A549 (cell line): ENCODE results near the gene GLA. TPM values are rescaled to one million over a fixed set of nuclear protein-coding genes. Genes with fewer than 3 reads are reported as not detected.
A peak's percentile ranks its signal among the peaks of the same experiment; 100 is the strongest.

ENCODE experiments used
- ATAC-seq, 2 experiments: fragments of 200-7000 bp in 1 of 2; fragments of >200 bp in 1 of 2; cut with Nextera tagmentation in 1 of 2; cut with Tn5 transposase in 1 of 2; 3 replicates each; pipeline versions ENCODE4 v1.8.0 to v1.9.1; 2018 to 2020; ENCODE audit warnings: mild to moderate bottlenecking in 1 of 2, moderate library complexity in 1 of 2
- CTCF ChIA-PET: fragments of 300-600 bp; sonication (Branson Sonifier 250); formaldehyde crosslinking; extraction: SDS; loops from one replicate; lab custom pipeline; 2021; ENCODE audit warnings: antibody characterized with exemption, inconsistent platforms; lab: Yijun Ruan, JAX
- POLR2A ChIA-PET: fragments of 350-600 bp; formaldehyde crosslinking; extraction: SDS; loops from one replicate; lab custom pipeline; 2021; ENCODE audit warnings: antibody characterized with exemption, inconsistent platforms; lab: Yijun Ruan, JAX
- DNase-seq, 2 experiments: peaks; one replicate each; pipeline versions ENCODE4 v3.0.0 to v3.0.0-alpha.2; 2011 to 2016; ENCODE audit warnings: low read depth in 1 of 2, low spot score in 1 of 2
- FAIRE-seq: peaks from 2 replicates; lab custom pipeline; 2011; peaks lifted over from hg19 to GRCh38; lab: Jason Lieb, UNC
- H3K27ac ChIP-seq, 2 experiments: fragments of >200 bp; sonication (Bioruptor Twin); formaldehyde crosslinking; 3 replicates each; pipeline ENCODE4 v1.5.1; 2016 to 2017
- H3K4me1 ChIP-seq: fragments of >200 bp; sonication (Bioruptor Twin); formaldehyde crosslinking; 3 replicates; pipeline ENCODE4 v1.6.1; 2016
- H3K4me2 ChIP-seq: fragments of >200 bp; sonication (Bioruptor Twin); formaldehyde crosslinking; 3 replicates; pipeline ENCODE4 v1.6.1; 2016
- H3K4me3 ChIP-seq: fragments of >200 bp; sonication (Bioruptor Twin); formaldehyde crosslinking; 3 replicates; pipeline ENCODE4 v1.5.1; 2016
- H3K9me3 ChIP-seq: fragments of >200 bp; sonication (Bioruptor Twin); formaldehyde crosslinking; 3 replicates; pipeline ENCODE4 v1.6.1; 2016
- ATOH8 ChIP-seq: fragments of 250-450 bp; sonication (Bioruptor Pico); IDR thresholded peaks from 2 replicates; pipeline ENCODE4 v1.5.0; 2020; ENCODE audit warnings: low read depth, mild to moderate bottlenecking, moderate library complexity
- BHLHE40 ChIP-seq: IDR thresholded peaks from 2 replicates; pipeline ENCODE4 v1.6.1; 2012; ENCODE audit warnings: low read depth, low read length, inconsistent platforms
- EHF ChIP-seq: fragments of 250-450 bp; sonication (Bioruptor Pico); IDR thresholded peaks from 2 replicates; pipeline ENCODE4 v1.5.0; 2020; ENCODE audit warnings: mild to moderate bottlenecking
- EHMT2 ChIP-seq: fragments of 200-600 bp; sonication (generic); IDR thresholded peaks from 2 replicates; pipeline ENCODE4 v1.6.1; 2016; ENCODE audit warnings: antibody characterized with exemption, low read depth, mild to moderate bottlenecking, moderate library complexity
- ELK1 ChIP-seq: fragments of 150-350 bp; IDR thresholded peaks from 2 replicates; pipeline ENCODE4 v1.6.1; 2014; ENCODE audit warnings: low read depth, mild to moderate bottlenecking, low read length
- HDAC2 ChIP-seq: fragments of 200-600 bp; sonication (generic); IDR thresholded peaks from 2 replicates; pipeline ENCODE4 v1.6.1; 2016
- HES2 ChIP-seq: fragments of >200 bp; sonication (Bioruptor Twin); formaldehyde crosslinking; IDR thresholded peaks from 2 replicates; pipeline ENCODE4 v1.6.1; 2016
- HEYL ChIP-seq: fragments of 250-450 bp; sonication (Bioruptor Pico); IDR thresholded peaks from 2 replicates; pipeline ENCODE4 v1.8.0; 2021; ENCODE audit warnings: mild to moderate bottlenecking, moderate library complexity
- HMGXB4 ChIP-seq: fragments of 250-450 bp; sonication (Bioruptor Pico); IDR thresholded peaks from 2 replicates; pipeline ENCODE4 v1.5.0; 2021; ENCODE audit warnings: mild to moderate bottlenecking, moderate library complexity, borderline replicate concordance
- JUNB ChIP-seq: fragments of >200 bp; sonication (Bioruptor Twin); formaldehyde crosslinking; IDR thresholded peaks from 2 replicates; pipeline ENCODE4 v1.6.1; 2016
- KDM1A ChIP-seq: fragments of 200-600 bp; sonication (generic); IDR thresholded peaks from 2 replicates; pipeline ENCODE4 v1.6.1; 2016; ENCODE audit warnings: low read depth, mild to moderate bottlenecking
- MAFK ChIP-seq: fragments of 450-650 bp; IDR thresholded peaks from 2 replicates; pipeline ENCODE4 v1.6.1; 2014; ENCODE audit not compliant: partially characterized antibody
- MAX ChIP-seq: IDR thresholded peaks from 2 replicates; pipeline ENCODE4 v1.6.1; 2012
- MAZ ChIP-seq: fragments of 150-350 bp; IDR thresholded peaks from 2 replicates; pipeline ENCODE4 v1.6.1; 2014; ENCODE audit warnings: antibody characterized with exemption, low read depth, low read length, borderline replicate concordance
- PHF8 ChIP-seq: fragments of 200-600 bp; sonication (generic); IDR thresholded peaks from 2 replicates; pipeline ENCODE4 v1.6.1; 2016; ENCODE audit warnings: low read depth, mild to moderate bottlenecking, antibody characterized with exemption, moderate library complexity, borderline replicate concordance
- POLR2A ChIP-seq: IDR thresholded peaks from 2 replicates; pipeline ENCODE4 v1.6.1; 2012; ENCODE audit warnings: mild to moderate bottlenecking, low read length
- SMC3 ChIP-seq: fragments of >200 bp; sonication (Bioruptor Twin); formaldehyde crosslinking; IDR thresholded peaks from 3 replicates; pipeline ENCODE4 v1.6.1; 2018; ENCODE audit warnings: inconsistent platforms
- USF2 ChIP-seq: fragments of 450-650 bp; IDR thresholded peaks from 2 replicates; pipeline ENCODE4 v1.6.1; 2014; ENCODE audit warnings: antibody characterized with exemption
- WGBS: methylation state at CpG from one replicate; pipeline ENCODE4 v1.1.6; 2017; ENCODE audit errors: missing lambda C conversion rate; 5-methylcytosine and 5-hydroxymethylcytosine counted together
- polyA plus RNA-seq, 4 experiments: library from polyadenylated mRNA; depleted of rRNA in 3 of 4; stranded (reverse); fragments of >200 nt; fragmentation: RNase III in 1 of 4; extraction: RNeasy Plus Mini Kit Qiagen cat#74134 plus additional on column Dnase treatment in 1 of 4; gene quantifications; 2 replicates in 3 of 4; 3 replicates in 1 of 4; pipeline ENCODE4 v1.2.3, GENCODE V29; 2011 to 2017

GLA gene
- polyA plus RNA-seq, 2 of the 4 experiments (the other 2 are of a cell fraction), result 148 to 184 TPM

GRCh38 chrX:101360390-101360789 is 47.3 kb downstream of the GLA start:
- Histone ChIP-seq H3K4me3 (no peak overlapping the region), H3K9me3 (no peaks in the 10 kb centered on the region), H3K4me1 (no peaks in the 10 kb centered on the region), H3K27ac (no peak overlapping the region), H3K4me2 (no peak overlapping the region)
- ATAC-seq (no peak), FAIRE-seq (no peak), DNase-seq (no peak)
- ChIA-PET CTCF (no interaction called here), POLR2A (no interaction called here)
- WGBS, result 58% methylated on average over 7 of the region's 7 CpGs
- TF ChIP-seq KDM1A, result no peak
- TF ChIP-seq HDAC2, result no peak
- no peak for TF ChIP-seq JUNB
- no peak for TF ChIP-seq MAX
- TF ChIP-seq EHF (CRISPR knock-in tag), result no peak
- TF ChIP-seq USF2, result no peak
- TF ChIP-seq MAFK, result no peak

- CTCF ChIA-PET, result no interaction called here
- ATAC-seq, result no peak
- Histone ChIP-seq H3K9me3 (no peaks in the 10 kb centered on the region), H3K4me3 (no peak overlapping the region), H3K4me1 (no peaks in the 10 kb centered on the region), H3K4me2 (no peak overlapping the region), H3K27ac (no peak overlapping the region)
- POLR2A ChIA-PET, result no interaction called here
- 0% methylated on average over 1 of the region's 1 CpG for WGBS
- FAIRE-seq, result peak; percentile 72
- no peak for TF ChIP-seq BHLHE40
- TF ChIP-seq HEYL (CRISPR knock-in tag), result no peak
- TF ChIP-seq HMGXB4 (CRISPR knock-in tag), result no peak
- no peak for TF ChIP-seq ATOH8 (CRISPR knock-in tag)
- TF ChIP-seq POLR2A, result no peak
- TF ChIP-seq EHMT2, result no peak
- no peak for TF ChIP-seq MAFK
- no peak for TF ChIP-seq MAZ
- TF ChIP-seq MAX, result no peak
- no peak for TF ChIP-seq HES2
- no peak for TF ChIP-seq ELK1
- no peak for TF ChIP-seq PHF8
- no peak for TF ChIP-seq SMC3
- no peak for DNase-seq
Measured at GRCh38 chrX:101359966-101360365, 47.8 kb downstream of the GLA start.
